Liver (tissue), 9 donors: ENCODE results near the gene TMEM19. TPM values are rescaled to one million over a fixed set of nuclear protein-coding genes. Genes with fewer than 3 reads are reported as not detected.

ENCODE experiments used
- DNase-seq: peaks from one replicate; pipeline ENCODE4 v3.0.0-alpha.2; 2017; ENCODE audit warnings: low spot score
- H3K27ac ChIP-seq, 2 donors: one replicate each; pipeline ENCODE4 v1.7.0; 2013; ENCODE audit warnings: inconsistent platforms in 2 of 2, low read length in 2 of 2, control low read depth in 1 of 2, low read depth in 1 of 2, mild to moderate bottlenecking in 1 of 2
- H3K27me3 ChIP-seq, 4 donors: one replicate each; pipeline versions ENCODE4 v1.6.1 to v1.7.0; 2013; ENCODE audit warnings: low read length in 3 of 4, inconsistent platforms in 1 of 4, mild to moderate bottlenecking in 1 of 4, moderate library complexity in 1 of 4; ENCODE audit not compliant: control insufficient read depth in 4 of 4, insufficient read depth in 4 of 4
- H3K36me3 ChIP-seq, 4 donors: one replicate each; pipeline versions ENCODE4 v1.6.1 to v1.7.0; 2013; ENCODE audit warnings: low read length in 3 of 4, mild to moderate bottlenecking in 3 of 4, low read depth in 1 of 4, moderate library complexity in 1 of 4; ENCODE audit not compliant: control insufficient read depth in 4 of 4, insufficient read depth in 3 of 4
- H3K4me1 ChIP-seq, 4 donors: one replicate each; pipeline versions ENCODE4 v1.6.1 to v1.7.0; 2013; ENCODE audit warnings: low read length in 3 of 4, mild to moderate bottlenecking in 3 of 4, moderate library complexity in 1 of 4; ENCODE audit not compliant: control insufficient read depth in 4 of 4, insufficient read depth in 4 of 4
- H3K4me3 ChIP-seq, 3 donors: one replicate each; pipeline versions ENCODE4 v1.6.1 to v1.7.0; 2013; ENCODE audit warnings: low read length in 3 of 3, control low read depth in 1 of 3, low read depth in 1 of 3, mild to moderate bottlenecking in 1 of 3
- H3K9ac ChIP-seq, 2 donors: one replicate each; pipeline ENCODE4 v1.7.0; 2013; ENCODE audit warnings: low read length in 2 of 2, mild to moderate bottlenecking in 2 of 2, moderate library complexity in 2 of 2, control low read depth in 1 of 2, low read depth in 1 of 2
- H3K9me3 ChIP-seq, 4 donors: one replicate each; pipeline versions ENCODE4 v1.6.1 to v1.7.0; 2013; ENCODE audit warnings: low read length in 3 of 4; ENCODE audit not compliant: control insufficient read depth in 4 of 4
- ATF3 ChIP-seq: IDR thresholded peaks from 2 replicates; pipeline ENCODE4 v1.6.1; 2016; ENCODE audit warnings: antibody characterized with exemption
- EGR1 ChIP-seq, 2 donors: IDR thresholded peaks; 2 replicates each; pipeline ENCODE4 v1.6.1; 2016 to 2018; ENCODE audit warnings: antibody characterized with exemption in 2 of 2, low read depth in 2 of 2
- FOXA1 ChIP-seq: IDR thresholded peaks from 2 replicates; pipeline ENCODE4 v1.6.1; 2016; ENCODE audit warnings: antibody characterized with exemption
- FOXA2 ChIP-seq: IDR thresholded peaks from 2 replicates; pipeline ENCODE4 v1.6.1; 2016; ENCODE audit warnings: antibody characterized with exemption
- GABPA ChIP-seq, 2 donors: IDR thresholded peaks in 1 of 2; conservative IDR thresholded peaks in 1 of 2; 2 replicates each; pipeline ENCODE4 v1.6.1; 2016; ENCODE audit warnings: antibody characterized with exemption in 2 of 2, mild to moderate bottlenecking in 1 of 2, moderate library complexity in 1 of 2
- HNF4A ChIP-seq, 2 donors: conservative IDR thresholded peaks; 2 replicates each; pipeline ENCODE4 v1.6.1; 2016; ENCODE audit warnings: antibody characterized with exemption in 2 of 2, mild to moderate bottlenecking in 2 of 2
- HNF4G ChIP-seq: IDR thresholded peaks from 2 replicates; pipeline ENCODE4 v1.6.1; 2016; ENCODE audit warnings: antibody characterized with exemption
- JUND ChIP-seq, 2 donors: IDR thresholded peaks; 2 replicates each; pipeline ENCODE4 v1.6.1; 2016; ENCODE audit warnings: antibody characterized with exemption in 2 of 2
- NR2F2 ChIP-seq: IDR thresholded peaks from 2 replicates; pipeline ENCODE4 v1.6.1; 2016; ENCODE audit warnings: antibody characterized with exemption
- RAD21 ChIP-seq, 2 donors: IDR thresholded peaks; 2 replicates each; pipeline ENCODE4 v1.6.1; 2016; ENCODE audit warnings: antibody characterized with exemption in 2 of 2, mild to moderate bottlenecking in 2 of 2
- RXRA ChIP-seq, 2 donors: IDR thresholded peaks; 2 replicates each; pipeline ENCODE4 v1.6.1; 2017 to 2018; ENCODE audit warnings: antibody characterized with exemption in 2 of 2, mild to moderate bottlenecking in 1 of 2
- SP1 ChIP-seq: IDR thresholded peaks from 2 replicates; pipeline ENCODE4 v1.6.1; 2018; ENCODE audit warnings: antibody characterized with exemption, mild to moderate bottlenecking
- TAF1 ChIP-seq: conservative IDR thresholded peaks from 2 replicates; pipeline ENCODE4 v1.6.1; 2016; ENCODE audit warnings: antibody characterized with exemption, mild to moderate bottlenecking
- YY1 ChIP-seq: IDR thresholded peaks from 2 replicates; pipeline ENCODE4 v1.6.1; 2016; ENCODE audit warnings: antibody characterized with exemption, mild to moderate bottlenecking
- WGBS: extraction: QIAGEN DNeasy Blood & Tissue Kit; methylation state at CpG from one replicate; pipeline ENCODE4 v1.1.7; 2013; 5-methylcytosine and 5-hydroxymethylcytosine counted together
- polyA plus RNA-seq, 2 donors: library from polyadenylated mRNA; stranded (reverse) in 1 of 2; unstranded in 1 of 2; fragments of 200-250 nt in 1 of 2; fragments of >200 nt in 1 of 2; fragmentation: Nextera tagmentation in 1 of 2; extraction: Ambion mirVana in 1 of 2; gene quantifications; one replicate each; pipeline versions ENCODE4 v1.2.1 to v1.2.3, GENCODE V29; 2013 to 2015
- total RNA-seq, 2 donors: library from RNA; depleted of rRNA; stranded (reverse); fragments of >200 nt; gene quantifications; one replicate each; pipeline ENCODE4 v1.2.3, GENCODE V29; 2014
- TF ChIP-seq, protein P1 (sequence below): IDR thresholded peaks from 2 replicates; pipeline ENCODE4 v1.6.1; 2016; ENCODE audit warnings: antibody characterized with exemption
- TF ChIP-seq, protein P2 (sequence below): fragments of 150-350 bp; IDR thresholded peaks from 2 replicates; pipeline ENCODE4 v1.5.1; 2017; ENCODE audit warnings: improper control_type of control experiment, low read depth, low read length; ENCODE audit not compliant: missing input control
- TF ChIP-seq, protein P3 (sequence below): IDR thresholded peaks from 2 replicates; pipeline ENCODE4 v1.6.1; 2016; ENCODE audit warnings: antibody characterized with exemption
- TF ChIP-seq, protein P4 (sequence below): IDR thresholded peaks from 2 replicates; pipeline ENCODE4 v1.6.1; 2016; ENCODE audit warnings: antibody characterized with exemption, mild to moderate bottlenecking
- donor health status: healthy.
- donor health status: healthy.
- donor health status: healthy.
- donor health status: healthy.
- donor health status: healthy.

Gene TMEM19
- total RNA-seq (10 to 100 TPM; 12.2 to 30.0 TPM), polyA plus RNA-seq (10 to 100 TPM in 1 of 2 donors, 1 to 10 TPM in 1; 9.5 to 10.7 TPM)

- Histone ChIP-seq H3K9me3 (no peaks in the 10 kb centered on the region), H3K27ac (peak within 1 kb of the TSS; percentile 91 to 92), H3K4me3 (peak within 1 kb of the TSS; percentile 74 to 94 (median 86)), H3K9ac (peak within 1 kb of the TSS; percentile 75 to 99), H3K27me3 (no peaks in the 10 kb centered on the region), H3K36me3 (no peaks in the 10 kb centered on the region), H3K4me1 (peaks cover 9 to 18% (median 13%) of the 10 kb centered on the region in 4 donors)
- DNase-seq, result peak; percentile 87
- peak; percentile 42 to 49 for TF ChIP-seq RXRA (IDR thresholded peaks at IDR 0.05)
- TF ChIP-seq YY1, result peak; percentile 78
- TF ChIP-seq HNF4A (conservative IDR thresholded peaks at IDR 0.05), result peak; percentile 76 to 85
- TF ChIP-seq, protein P1, sequence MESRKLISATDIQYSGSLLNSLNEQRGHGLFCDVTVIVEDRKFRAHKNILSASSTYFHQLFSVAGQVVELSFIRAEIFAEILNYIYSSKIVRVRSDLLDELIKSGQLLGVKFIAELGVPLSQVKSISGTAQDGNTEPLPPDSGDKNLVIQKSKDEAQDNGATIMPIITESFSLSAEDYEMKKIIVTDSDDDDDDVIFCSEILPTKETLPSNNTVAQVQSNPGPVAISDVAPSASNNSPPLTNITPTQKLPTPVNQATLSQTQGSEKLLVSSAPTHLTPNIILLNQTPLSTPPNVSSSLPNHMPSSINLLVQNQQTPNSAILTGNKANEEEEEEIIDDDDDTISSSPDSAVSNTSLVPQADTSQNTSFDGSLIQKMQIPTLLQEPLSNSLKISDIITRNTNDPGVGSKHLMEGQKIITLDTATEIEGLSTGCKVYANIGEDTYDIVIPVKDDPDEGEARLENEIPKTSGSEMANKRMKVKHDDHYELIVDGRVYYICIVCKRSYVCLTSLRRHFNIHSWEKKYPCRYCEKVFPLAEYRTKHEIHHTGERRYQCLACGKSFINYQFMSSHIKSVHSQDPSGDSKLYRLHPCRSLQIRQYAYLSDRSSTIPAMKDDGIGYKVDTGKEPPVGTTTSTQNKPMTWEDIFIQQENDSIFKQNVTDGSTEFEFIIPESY, result peak; percentile 56
- no peak for TF ChIP-seq ATF3
- TF ChIP-seq TAF1, result peak; percentile 20
- no peak for TF ChIP-seq FOXA2
- TF ChIP-seq, protein P2, sequence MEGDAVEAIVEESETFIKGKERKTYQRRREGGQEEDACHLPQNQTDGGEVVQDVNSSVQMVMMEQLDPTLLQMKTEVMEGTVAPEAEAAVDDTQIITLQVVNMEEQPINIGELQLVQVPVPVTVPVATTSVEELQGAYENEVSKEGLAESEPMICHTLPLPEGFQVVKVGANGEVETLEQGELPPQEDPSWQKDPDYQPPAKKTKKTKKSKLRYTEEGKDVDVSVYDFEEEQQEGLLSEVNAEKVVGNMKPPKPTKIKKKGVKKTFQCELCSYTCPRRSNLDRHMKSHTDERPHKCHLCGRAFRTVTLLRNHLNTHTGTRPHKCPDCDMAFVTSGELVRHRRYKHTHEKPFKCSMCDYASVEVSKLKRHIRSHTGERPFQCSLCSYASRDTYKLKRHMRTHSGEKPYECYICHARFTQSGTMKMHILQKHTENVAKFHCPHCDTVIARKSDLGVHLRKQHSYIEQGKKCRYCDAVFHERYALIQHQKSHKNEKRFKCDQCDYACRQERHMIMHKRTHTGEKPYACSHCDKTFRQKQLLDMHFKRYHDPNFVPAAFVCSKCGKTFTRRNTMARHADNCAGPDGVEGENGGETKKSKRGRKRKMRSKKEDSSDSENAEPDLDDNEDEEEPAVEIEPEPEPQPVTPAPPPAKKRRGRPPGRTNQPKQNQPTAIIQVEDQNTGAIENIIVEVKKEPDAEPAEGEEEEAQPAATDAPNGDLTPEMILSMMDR, result no peak
- TF ChIP-seq NR2F2, result peak; percentile 25
- peak; percentile 57 to 64 for TF ChIP-seq RAD21 (IDR thresholded peaks at IDR 0.05)
- peak in 1 of 2 donors; percentile 12 for TF ChIP-seq EGR1 (IDR thresholded peaks at IDR 0.05; ENCODE audit: low read depth in 2 of 2)
- peak; percentile 75 for TF ChIP-seq SP1
- no peak for TF ChIP-seq HNF4G
- peak; percentile 58 for TF ChIP-seq FOXA1
- TF ChIP-seq, protein P3, sequence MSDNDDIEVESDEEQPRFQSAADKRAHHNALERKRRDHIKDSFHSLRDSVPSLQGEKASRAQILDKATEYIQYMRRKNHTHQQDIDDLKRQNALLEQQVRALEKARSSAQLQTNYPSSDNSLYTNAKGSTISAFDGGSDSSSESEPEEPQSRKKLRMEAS, result no peak
- TF ChIP-seq, protein P4, sequence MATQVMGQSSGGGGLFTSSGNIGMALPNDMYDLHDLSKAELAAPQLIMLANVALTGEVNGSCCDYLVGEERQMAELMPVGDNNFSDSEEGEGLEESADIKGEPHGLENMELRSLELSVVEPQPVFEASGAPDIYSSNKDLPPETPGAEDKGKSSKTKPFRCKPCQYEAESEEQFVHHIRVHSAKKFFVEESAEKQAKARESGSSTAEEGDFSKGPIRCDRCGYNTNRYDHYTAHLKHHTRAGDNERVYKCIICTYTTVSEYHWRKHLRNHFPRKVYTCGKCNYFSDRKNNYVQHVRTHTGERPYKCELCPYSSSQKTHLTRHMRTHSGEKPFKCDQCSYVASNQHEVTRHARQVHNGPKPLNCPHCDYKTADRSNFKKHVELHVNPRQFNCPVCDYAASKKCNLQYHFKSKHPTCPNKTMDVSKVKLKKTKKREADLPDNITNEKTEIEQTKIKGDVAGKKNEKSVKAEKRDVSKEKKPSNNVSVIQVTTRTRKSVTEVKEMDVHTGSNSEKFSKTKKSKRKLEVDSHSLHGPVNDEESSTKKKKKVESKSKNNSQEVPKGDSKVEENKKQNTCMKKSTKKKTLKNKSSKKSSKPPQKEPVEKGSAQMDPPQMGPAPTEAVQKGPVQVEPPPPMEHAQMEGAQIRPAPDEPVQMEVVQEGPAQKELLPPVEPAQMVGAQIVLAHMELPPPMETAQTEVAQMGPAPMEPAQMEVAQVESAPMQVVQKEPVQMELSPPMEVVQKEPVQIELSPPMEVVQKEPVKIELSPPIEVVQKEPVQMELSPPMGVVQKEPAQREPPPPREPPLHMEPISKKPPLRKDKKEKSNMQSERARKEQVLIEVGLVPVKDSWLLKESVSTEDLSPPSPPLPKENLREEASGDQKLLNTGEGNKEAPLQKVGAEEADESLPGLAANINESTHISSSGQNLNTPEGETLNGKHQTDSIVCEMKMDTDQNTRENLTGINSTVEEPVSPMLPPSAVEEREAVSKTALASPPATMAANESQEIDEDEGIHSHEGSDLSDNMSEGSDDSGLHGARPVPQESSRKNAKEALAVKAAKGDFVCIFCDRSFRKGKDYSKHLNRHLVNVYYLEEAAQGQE, result peak; percentile 72
- TF ChIP-seq JUND (IDR thresholded peaks at IDR 0.05), result peak in 1 of 2 donors; percentile 28
- peak in 1 of 2 donors; percentile 72 for TF ChIP-seq GABPA (IDR thresholded peaks at IDR 0.05 in 1 of 2, conservative IDR thresholded peaks at IDR 0.05 in 1 of 2)
- WGBS, result under 1% methylated on average over 63 of the region's 63 CpGs
Observed at GRCh38 chr12:71685914-71686657, at the start of gene TMEM19. Gene TMEM19 (plus strand): TSS chr12:71686082. CDS start chr12:71686681, 599 bp downstream.
